Measurements from ENCODE around the gene STUB1.

- TF ChIP-seq CTCF (IDR thresholded peaks at IDR 0.05; ENCODE audit: borderline replicate concordance, extremely low read depth, low read length, poor library complexity, severe bottlenecking), result no peak
- no peak for TF ChIP-seq EZH2 (IDR thresholded peaks at IDR 0.05; ENCODE audit: borderline replicate concordance, low read depth, low read length, severe bottlenecking)
Measured at GRCh38 chr16:661184-661821, 18.9 kb upstream of the STUB1 start.

Data from DND-41 (cell line).